Loucy (cell line): Measurements from ENCODE around the gene MRPL51.
"Not testable (repeated sequence)": the region's sequence is repeated elsewhere in the genome, so short reads cannot be mapped to it uniquely, and the experiment has no call there.

Experiments used
- H2AFZ ChIP-seq: fragments of 200-600 bp; sonication (generic); 2 replicates; pipeline ENCODE4 v1.6.0; 2016; ENCODE audit warnings: antibody characterized with exemption, mild to moderate bottlenecking, low read length, moderate library complexity
- H3F3A ChIP-seq: fragments of 200-600 bp; 2 replicates; pipeline ENCODE4 v1.6.0; 2016; ENCODE audit warnings: antibody characterized with exemption, low read depth, mild to moderate bottlenecking
- H3K27me3 ChIP-seq: fragments of 200-600 bp; sonication (generic); 2 replicates; pipeline ENCODE4 v1.6.1; 2014; ENCODE audit warnings: low read length, mild to moderate bottlenecking; ENCODE audit not compliant: insufficient read depth, poor library complexity, severe bottlenecking
- H3K36me3 ChIP-seq: fragments of 200-600 bp; sonication (generic); 2 replicates; pipeline ENCODE4 v1.6.1; 2016; ENCODE audit warnings: low read length; ENCODE audit not compliant: insufficient read depth
- H3K4me1 ChIP-seq: fragments of 200-600 bp; sonication (generic); 2 replicates; pipeline ENCODE4 v1.5.1; 2014; ENCODE audit warnings: low read length, mild to moderate bottlenecking; ENCODE audit not compliant: insufficient read depth, poor library complexity, severe bottlenecking
- H3K4me2 ChIP-seq: fragments of 200-600 bp; sonication (generic); 2 replicates; pipeline ENCODE4 v1.6.0; 2014; ENCODE audit warnings: antibody characterized with exemption, low read length, low read depth, mild to moderate bottlenecking; ENCODE audit not compliant: poor library complexity, severe bottlenecking
- H3K4me3 ChIP-seq: fragments of 200-600 bp; sonication (generic); 2 replicates; pipeline ENCODE4 v1.5.1; 2014; ENCODE audit warnings: low read length, mild to moderate bottlenecking, mixed read lengths; ENCODE audit not compliant: poor library complexity, severe bottlenecking
- H3K79me2 ChIP-seq: fragments of 200-600 bp; sonication (generic); 2 replicates; pipeline ENCODE4 v1.6.1; 2014; ENCODE audit warnings: low read length; ENCODE audit not compliant: insufficient read depth
- H3K9ac ChIP-seq: fragments of 200-600 bp; sonication (generic); 2 replicates; pipeline ENCODE4 v1.6.0; 2014; ENCODE audit warnings: mild to moderate bottlenecking, low read depth, low read length, moderate library complexity; ENCODE audit not compliant: poor library complexity, severe bottlenecking
- H3K9me2 ChIP-seq: fragments of 200-600 bp; sonication (generic); replicated peaks from 2 replicates; pipeline ENCODE4 v1.6.1; 2016; ENCODE audit warnings: low read depth, low read length, mixed read lengths
- H3K9me3 ChIP-seq: fragments of 200-600 bp; sonication (generic); 2 replicates; pipeline ENCODE4 v1.6.1; 2014; ENCODE audit warnings: mild to moderate bottlenecking, antibody characterized with exemption, low read length, low read depth; ENCODE audit not compliant: insufficient read depth
- H4K20me1 ChIP-seq: fragments of 200-600 bp; sonication (generic); 2 replicates; pipeline ENCODE4 v1.6.0; 2014; ENCODE audit warnings: antibody characterized with exemption, low read length, mild to moderate bottlenecking; ENCODE audit not compliant: insufficient read depth, poor library complexity, severe bottlenecking
- EZH2phosphoT487 ChIP-seq: fragments of 200-600 bp; IDR thresholded peaks from 2 replicates; pipeline ENCODE4 v1.6.1; 2018; ENCODE audit warnings: antibody characterized with exemption, mild to moderate bottlenecking, moderate library complexity, borderline replicate concordance
- TF ChIP-seq, protein P1 (sequence below): fragments of 200-600 bp; sonication (generic); conservative IDR thresholded peaks from 2 replicates; pipeline ENCODE4 v1.5.1; 2014; ENCODE audit warnings: mild to moderate bottlenecking, antibody characterized with exemption, low read length

The MRPL51 gene

DNA sequence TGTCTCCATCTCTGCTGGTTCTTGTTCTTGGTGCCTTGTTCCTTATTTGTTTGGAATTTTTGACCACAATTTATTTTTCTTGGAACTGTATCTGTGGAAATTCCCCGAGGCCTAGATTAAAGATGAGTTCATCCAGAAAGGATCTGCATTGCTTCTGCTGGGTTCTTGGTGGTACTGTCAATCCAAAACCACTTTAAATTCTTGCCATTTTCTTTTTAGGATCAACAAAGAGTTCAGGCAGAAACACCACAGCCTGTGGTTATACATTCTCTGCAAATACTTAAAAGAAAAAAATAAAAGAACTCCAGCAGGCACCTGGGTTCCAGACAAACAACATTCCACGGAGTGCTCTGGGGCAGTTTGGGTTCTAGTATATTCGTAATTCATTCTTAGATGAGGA, 16.6 kb downstream of the MRPL51 start:
- Histone ChIP-seq H3K9me3 (no peaks in the 10 kb centered on the region), H3K79me2 (no peaks in the 10 kb centered on the region), H3K27me3 (no peaks in the 10 kb centered on the region), H2AFZ (no peak overlapping the region), H3K4me2 (no peak overlapping the region), H3K4me1 (peaks cover 5% of the 10 kb centered on the region), H3K36me3 (no peaks in the 10 kb centered on the region), H3K4me3 (no peak overlapping the region), H3K9ac (no peak overlapping the region), H4K20me1 (no peaks in the 10 kb centered on the region), H3F3A (no peaks in the 10 kb centered on the region), H3K9me2 (no peaks in the 10 kb centered on the region)
- no peak for TF ChIP-seq EZH2phosphoT487
- TF ChIP-seq, protein P1, sequence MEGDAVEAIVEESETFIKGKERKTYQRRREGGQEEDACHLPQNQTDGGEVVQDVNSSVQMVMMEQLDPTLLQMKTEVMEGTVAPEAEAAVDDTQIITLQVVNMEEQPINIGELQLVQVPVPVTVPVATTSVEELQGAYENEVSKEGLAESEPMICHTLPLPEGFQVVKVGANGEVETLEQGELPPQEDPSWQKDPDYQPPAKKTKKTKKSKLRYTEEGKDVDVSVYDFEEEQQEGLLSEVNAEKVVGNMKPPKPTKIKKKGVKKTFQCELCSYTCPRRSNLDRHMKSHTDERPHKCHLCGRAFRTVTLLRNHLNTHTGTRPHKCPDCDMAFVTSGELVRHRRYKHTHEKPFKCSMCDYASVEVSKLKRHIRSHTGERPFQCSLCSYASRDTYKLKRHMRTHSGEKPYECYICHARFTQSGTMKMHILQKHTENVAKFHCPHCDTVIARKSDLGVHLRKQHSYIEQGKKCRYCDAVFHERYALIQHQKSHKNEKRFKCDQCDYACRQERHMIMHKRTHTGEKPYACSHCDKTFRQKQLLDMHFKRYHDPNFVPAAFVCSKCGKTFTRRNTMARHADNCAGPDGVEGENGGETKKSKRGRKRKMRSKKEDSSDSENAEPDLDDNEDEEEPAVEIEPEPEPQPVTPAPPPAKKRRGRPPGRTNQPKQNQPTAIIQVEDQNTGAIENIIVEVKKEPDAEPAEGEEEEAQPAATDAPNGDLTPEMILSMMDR = no peak

DNA sequence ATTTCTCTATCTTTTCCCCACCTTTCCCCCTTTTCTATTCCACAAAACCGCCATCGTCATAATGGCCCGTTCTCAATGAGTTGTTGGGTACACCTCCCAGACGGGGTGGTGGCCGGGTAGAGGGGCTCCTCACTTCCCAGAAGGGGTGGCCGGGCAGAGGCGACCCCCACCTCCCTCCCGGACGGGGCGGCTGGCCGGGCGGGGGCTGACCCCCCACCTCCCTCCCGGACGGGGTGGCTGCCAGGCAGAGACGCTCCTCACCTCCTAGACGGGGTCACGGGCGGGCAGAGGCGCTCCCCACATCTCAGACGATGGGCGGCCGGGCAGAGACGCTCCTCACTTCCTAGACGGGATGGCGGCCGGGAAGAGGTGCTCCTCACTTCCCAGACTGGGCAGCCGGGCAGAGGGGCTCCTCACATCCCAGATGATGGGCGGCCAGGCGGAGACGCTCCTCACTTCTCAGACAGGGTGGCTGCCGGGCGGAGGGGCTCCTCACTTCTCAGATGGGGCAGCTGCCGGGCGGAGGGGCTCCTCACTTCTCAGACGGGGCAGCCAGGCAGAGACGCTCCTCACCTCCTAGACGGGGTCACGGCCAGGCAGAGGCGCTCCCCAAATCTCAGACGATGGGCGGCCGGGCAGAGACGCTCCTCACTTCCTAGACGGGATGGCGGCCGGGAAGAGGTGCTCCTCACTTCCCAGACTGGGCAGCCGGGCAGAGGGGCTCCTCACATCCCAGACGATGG, 17.7 kb downstream of the MRPL51 start:
- H3K4me1 ChIP-seq = peaks cover 11% of the 10 kb centered on the region
- H3K79me2 ChIP-seq, H3K4me2 ChIP-seq, H3K4me3 ChIP-seq, H3K36me3 ChIP-seq, H3K9me3 ChIP-seq, H3K9me2 ChIP-seq, H3K27me3 ChIP-seq, H3F3A ChIP-seq, H3K9ac ChIP-seq, H4K20me1 ChIP-seq, H2AFZ ChIP-seq: not testable (repeated sequence)

DNA sequence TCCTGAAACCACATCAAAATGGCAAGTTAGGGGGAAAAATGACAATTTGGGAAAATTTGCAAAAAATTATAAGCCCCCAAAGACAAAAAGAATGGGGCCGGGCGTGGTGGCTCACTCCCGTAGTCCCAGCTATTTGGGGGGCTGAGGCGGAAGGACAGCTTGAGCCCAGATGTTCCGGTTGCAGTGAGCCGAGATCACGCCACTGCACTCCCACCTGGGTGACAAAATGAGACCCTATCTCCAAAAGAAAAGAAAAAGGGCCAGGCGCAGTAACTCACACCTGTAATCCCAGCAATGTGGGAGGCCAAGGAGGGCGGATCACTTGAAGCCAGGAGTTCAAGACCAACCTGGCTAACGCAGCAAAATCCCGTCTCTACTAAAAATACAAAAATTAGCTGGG, 20.6 kb downstream of the MRPL51 start:
- H3K9me3 ChIP-seq = no peaks in the 10 kb centered on the region

More for the DNA sequence above, 20.6 kb downstream of the MRPL51 start:
- Histone ChIP-seq H3K27me3 (no peaks in the 10 kb centered on the region), H3K36me3 (no peaks in the 10 kb centered on the region), H3K4me1 (peaks cover 33% of the 10 kb centered on the region), H3K79me2 (peaks cover 29% of the 10 kb centered on the region), H3K4me2 (no peak overlapping the region), H3K9ac (no peak overlapping the region), H3F3A (peaks cover 3% of the 10 kb centered on the region; the same call in 1 of the 2 replicates), H3K9me2 (no peaks in the 10 kb centered on the region), H3K4me3 (no peak overlapping the region), H4K20me1 (peaks cover 14% of the 10 kb centered on the region), H2AFZ (no peak overlapping the region)
- TF ChIP-seq, protein P1 = no peak
- no peak for TF ChIP-seq EZH2phosphoT487
